D721Med (cell line): ENCODE data around the gene ADSS1.

Experiments used
- DNase-seq: peaks from one replicate; pipeline ENCODE4 v3.0.0; 2011; ENCODE audit warnings: low spot score; ENCODE audit not compliant: insufficient read length
- FAIRE-seq: peaks from 2 replicates; lab custom pipeline; 2011; peaks lifted over from hg19 to GRCh38; lab: Jason Lieb, UNC
- CTCF ChIP-seq: IDR thresholded peaks from 2 replicates; pipeline ENCODE4 v1.5.1; 2012; ENCODE audit warnings: mild to moderate bottlenecking, control low read depth; ENCODE audit not compliant: insufficient read depth; ENCODE audit errors: missing control alignments

The ADSS1 gene

GRCh38 chr14:104714681-104715080 lies 9.3 kb upstream of the ADSS1 start:
- no peak for FAIRE-seq

DNA sequence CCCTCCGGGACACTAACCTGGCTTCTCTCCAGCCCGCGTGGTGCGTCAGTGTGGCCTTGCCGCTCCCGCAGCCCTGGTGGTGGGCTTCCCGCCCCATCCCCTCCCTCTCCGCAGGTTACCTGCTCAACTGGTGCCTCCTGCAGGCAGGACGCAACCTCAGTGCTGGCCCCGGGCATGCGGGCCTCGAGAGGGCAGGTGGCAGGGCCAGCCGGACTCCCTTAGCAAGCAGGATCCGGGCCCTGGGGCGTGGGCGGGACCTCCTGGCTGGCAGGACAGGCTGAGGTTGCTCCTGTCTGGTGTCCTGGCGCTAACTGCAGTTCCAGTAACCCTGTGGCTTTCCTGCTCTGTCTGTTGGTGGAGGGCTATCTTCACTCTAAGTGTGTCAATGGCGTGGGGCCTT lies 8.6 kb upstream of the ADSS1 start:
- no peak for TF ChIP-seq CTCF
- FAIRE-seq (no peak), DNase-seq (no peak)

More at GRCh38 chr14:104714681-104715080, 9.3 kb upstream of the ADSS1 start:
- no peak for DNase-seq
- no peak for TF ChIP-seq CTCF

- DNase-seq, result no peak
- TF ChIP-seq CTCF, result no peak
- FAIRE-seq, result no peak
These were observed 8.2 kb upstream of the ADSS1 start for GRCh38 chr14:104715871-104716270.

- DNase-seq (no peak), FAIRE-seq (no peak)
- no peak for TF ChIP-seq CTCF
These were observed 6.9 kb upstream of the ADSS1 start for GRCh38 chr14:104717137-104717536.

DNA sequence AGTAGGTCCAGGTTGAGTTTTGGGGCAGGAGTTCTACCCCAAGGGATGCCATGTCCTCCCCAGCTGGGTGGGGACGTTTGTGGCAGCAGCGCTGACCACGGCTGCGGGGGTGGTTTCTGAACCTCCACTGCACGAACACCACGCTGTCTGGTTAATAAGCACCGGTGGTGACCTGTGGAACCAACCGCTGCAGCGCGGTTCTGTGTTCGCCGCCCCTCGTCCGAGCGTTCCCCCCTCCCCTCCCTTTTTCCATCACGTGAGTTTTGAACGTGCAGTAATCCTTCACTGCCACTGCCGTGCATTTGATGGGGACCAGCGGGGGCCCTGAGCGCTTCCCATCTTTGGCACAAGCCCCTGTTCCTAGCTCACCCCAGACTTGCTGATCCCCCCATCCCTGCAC lies 6.4 kb upstream of the ADSS1 start:
- DNase-seq, result no peak
- no peak for TF ChIP-seq CTCF
- FAIRE-seq, result no peak

- no peak for TF ChIP-seq CTCF
- DNase-seq (no peak), FAIRE-seq (no peak)
These were observed 5.9 kb upstream of the ADSS1 start for GRCh38 chr14:104718147-104718546.

DNA sequence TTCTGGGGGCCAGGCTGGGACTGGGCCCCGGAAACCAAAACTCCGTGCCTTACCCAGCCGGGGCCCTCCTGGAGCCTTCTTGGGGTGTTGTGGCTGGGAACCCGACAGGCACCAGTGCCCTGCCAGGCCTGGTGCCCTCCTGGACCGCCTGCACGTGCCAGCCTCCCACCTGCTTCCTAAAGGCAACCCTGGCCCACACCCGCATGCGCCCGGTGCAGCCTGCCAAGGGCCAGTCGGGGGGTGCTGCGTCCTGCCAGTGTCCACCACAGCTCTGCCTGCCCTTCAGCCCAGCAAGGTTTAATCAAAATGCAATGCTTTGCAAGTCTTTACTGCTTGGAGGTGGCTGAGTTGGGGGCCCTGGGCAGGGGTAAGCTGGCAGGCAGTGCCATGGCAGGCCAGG lies 5.2 kb upstream of the ADSS1 start:
- DNase-seq, result no peak
- no peak for TF ChIP-seq CTCF
- no peak for FAIRE-seq
